GM12892 (cell line): ENCODE data around the gene IFITM5.

Experiments used
- POLR2A ChIP-seq: IDR thresholded peaks from 2 replicates; pipeline ENCODE4 v1.6.1; 2011; ENCODE audit warnings: low read depth, low read length, control low read depth
- POLR2AphosphoS5 ChIP-seq: IDR thresholded peaks from 2 replicates; pipeline ENCODE4 v1.6.1; 2011; ENCODE audit warnings: low read depth, low read length, control low read depth
- TAF1 ChIP-seq: IDR thresholded peaks from 2 replicates; pipeline ENCODE4 v1.6.1; 2011; ENCODE audit warnings: low read depth, mild to moderate bottlenecking, control low read depth, low read length, borderline replicate concordance

DNA sequence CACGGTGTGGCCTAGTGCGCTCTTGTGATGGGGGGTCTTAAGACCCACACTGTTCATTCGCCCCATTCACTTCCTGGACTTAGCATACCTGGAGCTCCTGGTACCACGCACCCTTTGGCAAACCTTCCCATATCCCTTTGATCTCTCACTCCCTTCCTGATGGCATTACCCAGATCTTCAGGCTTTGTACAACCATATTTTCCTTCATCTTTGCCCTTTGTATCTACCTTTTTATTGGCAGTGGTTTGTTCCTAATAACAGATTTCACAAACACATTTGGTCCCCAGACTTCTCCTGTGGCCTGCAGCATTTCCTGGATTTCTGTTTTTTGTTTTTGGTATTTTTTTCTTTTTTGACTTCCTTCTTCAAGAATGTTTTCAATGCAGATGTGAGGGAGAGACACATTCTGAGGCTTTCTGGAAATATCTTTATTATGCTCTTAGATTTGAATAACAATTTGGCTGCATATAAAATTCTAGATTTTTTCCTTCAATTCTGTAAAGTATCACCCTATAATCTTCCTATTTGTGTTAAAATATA is 37.4 kb upstream of the IFITM5 start:
- no peak for TF ChIP-seq POLR2AphosphoS5
- no peak for TF ChIP-seq POLR2A
- TF ChIP-seq TAF1, result no peak
